Lower leg skin (tissue), 4 donors: ENCODE data around the gene NETO2. TPM values are rescaled to one million over a fixed set of nuclear protein-coding genes. Genes with fewer than 3 reads are reported as not detected.
A peak's percentile ranks its signal among the peaks of the same experiment; 100 is the strongest.
"Not testable (repeated sequence)": the region's sequence is repeated elsewhere in the genome, so short reads cannot be mapped to it uniquely, and the experiment has no call there.

Experiments used
- DNase-seq, 2 donors: peaks; one replicate each; pipeline ENCODE4 v3.0.0-alpha.2; 2019; ENCODE audit warnings: low spot score in 2 of 2
- H3K4me3 ChIP-seq: fragments of 200-600 bp; sonication (generic); 2 replicates; pipeline ENCODE4 v1.5.1; 2017; ENCODE audit warnings: mild to moderate bottlenecking, low read depth; ENCODE audit not compliant: poor library complexity, severe bottlenecking
- CTCF ChIP-seq, 3 donors: fragments of 450-650 bp; IDR thresholded peaks; one replicate each; pipeline ENCODE4 v1.5.1; 2016; ENCODE audit warnings: antibody characterized with exemption in 3 of 3, mild to moderate bottlenecking in 3 of 3, moderate library complexity in 2 of 3
- POLR2A ChIP-seq, 2 donors: fragments of 450-650 bp; IDR thresholded peaks; one replicate each; pipeline ENCODE4 v1.6.1; 2016 to 2017; ENCODE audit warnings: antibody characterized with exemption in 2 of 2, mild to moderate bottlenecking in 1 of 2, moderate library complexity in 1 of 2
- whole genome bisulfite sequencing, 2 donors: methylation state at CpG; one replicate each; pipeline ENCODE4 v1.1.5; 2018; 5-methylcytosine and 5-hydroxymethylcytosine counted together
- intact Hi-C: fragments of 100-400 bp; cut with DNase I; formaldehyde crosslinking; loops from one replicate; pipeline ENCODE4 v1.15.0; 2023; ENCODE audit warnings: low total_unique reads
- total RNA-seq, 4 donors: library from RNA; depleted of rRNA; stranded (reverse); fragments of >200 nt; gene quantifications; one replicate each; pipeline ENCODE4 v1.1.0, GENCODE V29; 2016

Gene NETO2
- total RNA-seq, 4 donors from 2014 or later, result 0.37 to 2.2 (median 1.1) TPM; not detected in 1

DNA sequence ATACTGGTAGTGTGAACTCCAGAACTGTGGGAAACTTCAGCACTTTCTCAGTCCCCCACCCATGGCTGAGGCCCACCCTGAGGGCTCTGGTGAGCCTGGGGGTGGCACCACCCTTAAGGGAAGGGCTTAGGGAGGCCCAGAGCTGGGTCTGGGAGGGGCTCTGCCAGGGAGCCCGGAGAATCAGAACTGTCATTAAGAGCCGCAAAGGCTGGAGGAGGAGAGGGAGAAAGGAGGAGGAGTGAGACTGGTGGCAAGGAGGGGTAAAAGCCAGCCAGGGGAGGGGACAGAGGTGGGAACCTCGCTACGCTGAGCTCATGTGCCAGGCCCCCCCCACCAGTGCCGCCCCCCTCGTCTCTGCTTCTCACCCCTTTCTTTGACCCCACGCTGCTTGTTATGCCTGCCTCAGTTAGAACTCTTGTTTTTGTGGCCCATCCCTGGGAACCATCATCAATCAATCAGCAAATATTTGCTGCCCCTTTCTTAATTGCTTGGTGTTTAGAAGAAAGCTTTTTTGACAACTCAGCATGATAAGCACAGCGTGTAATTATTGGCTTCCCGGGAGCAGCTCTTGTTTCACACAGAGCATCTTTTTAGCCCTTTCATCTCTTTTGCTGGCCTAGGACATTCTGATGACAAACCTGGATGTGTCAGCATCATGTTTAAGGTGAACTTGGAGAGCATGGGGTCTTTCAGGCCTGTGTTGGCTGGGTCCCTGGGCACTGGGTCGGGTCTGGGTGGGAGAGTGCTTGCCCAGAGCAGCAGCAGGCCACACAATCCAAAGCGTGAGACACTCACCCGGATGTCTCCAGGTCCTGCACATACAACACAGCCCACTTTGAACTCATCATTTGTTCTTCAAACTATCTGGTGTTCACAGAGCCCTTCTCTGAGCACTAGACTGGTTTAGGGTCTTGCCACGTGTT, 77.7 kb downstream of the NETO2 start:
- TF ChIP-seq CTCF (IDR thresholded peaks at IDR 0.05), result no peak
- no peak for TF ChIP-seq POLR2A (IDR thresholded peaks at IDR 0.05)
- no peak overlapping the region for H3K4me3 ChIP-seq
- intact Hi-C loops, result no loop called here
- WGBS, 2 donors, result 46 to 58% methylated on average over 13 of the region's 13 CpGs
- DNase-seq, result peak in 1 of 2 donors; percentile 70

DNA sequence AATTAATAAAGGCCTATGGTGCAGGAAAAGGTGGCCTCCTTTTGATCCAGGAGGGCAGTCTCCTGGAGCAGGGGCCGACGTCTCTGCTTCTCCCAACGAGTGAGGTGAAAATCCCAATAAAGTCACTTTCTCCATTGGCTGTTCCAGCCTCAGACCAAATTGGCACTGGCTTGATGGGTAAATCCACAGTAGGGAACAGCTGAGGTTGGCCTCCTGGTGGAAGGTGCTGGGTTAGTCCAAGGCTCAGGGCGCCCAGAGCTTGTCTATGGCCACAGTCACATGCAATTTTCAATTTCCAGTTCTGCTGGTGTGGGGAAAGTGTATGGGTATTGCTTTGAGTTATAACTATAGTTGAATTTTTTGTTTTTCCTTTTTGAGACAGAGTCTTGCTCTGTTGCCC, 79.0 kb downstream of the NETO2 start:
- 95 to 99% methylated on average over 4 of the region's 4 CpGs for WGBS, 2 donors
- DNase-seq, result no peak
- no peak for TF ChIP-seq POLR2A (IDR thresholded peaks at IDR 0.05)
- TF ChIP-seq CTCF (IDR thresholded peaks at IDR 0.05), result no peak
- intact Hi-C loops, result no loop called here
- H3K4me3 ChIP-seq, result no peak overlapping the region

GRCh38 chr16:47063011-47063724, 80.6 kb downstream of the NETO2 start:
- TF ChIP-seq POLR2A (IDR thresholded peaks at IDR 0.05), result no peak
- DNase-seq, result peak in 1 of 2 donors; percentile 25
- 89 to 93% methylated on average over 7 of the region's 7 CpGs for WGBS, 2 donors
- intact Hi-C loops, result no loop called here
- no peak overlapping the region for H3K4me3 ChIP-seq

GRCh38 chr16:47061204-47061603, 82.5 kb downstream of the NETO2 start:
- no peak for TF ChIP-seq CTCF (IDR thresholded peaks at IDR 0.05)
- TF ChIP-seq POLR2A (IDR thresholded peaks at IDR 0.05), result no peak
- WGBS, 2 donors, result 87 to 90% methylated on average over 12 of the region's 12 CpGs
- intact Hi-C loops, result no loop called here
- H3K4me3 ChIP-seq, result no peak overlapping the region
- peak in 1 of 2 donors; percentile 28 for DNase-seq

- no peak overlapping the region for H3K4me3 ChIP-seq
- intact Hi-C loops, result no loop called here
- WGBS, 2 donors, result 96 to 97% methylated on average over 3 of the region's 3 CpGs
- no peak for TF ChIP-seq POLR2A (IDR thresholded peaks at IDR 0.05)
- no peak for TF ChIP-seq CTCF (IDR thresholded peaks at IDR 0.05)
- DNase-seq, result peak in 1 of 2 donors; percentile 42
Observed at GRCh38 chr16:47060596-47060995, 83.1 kb downstream of the NETO2 start.

DNA sequence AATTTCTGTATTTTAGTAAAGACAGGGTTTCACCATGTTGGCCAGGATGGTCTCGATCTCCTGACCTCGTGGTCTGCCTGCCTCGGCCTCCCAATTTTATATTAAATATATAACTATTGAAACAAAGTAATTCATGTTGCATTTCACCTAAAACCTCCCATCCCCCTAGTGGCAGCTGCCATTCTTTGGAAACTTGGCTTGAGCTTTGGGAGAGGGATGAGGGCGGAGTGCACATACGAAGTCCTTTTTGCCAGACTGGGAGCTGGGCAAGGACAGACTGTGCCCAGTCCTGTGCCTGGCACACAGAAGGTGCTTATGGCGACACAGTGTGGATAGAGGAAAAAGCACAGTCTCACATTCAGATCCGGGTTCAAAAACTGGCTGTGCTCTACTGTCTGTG, 83.8 kb downstream of the NETO2 start:
- 82 to 86% methylated on average over 7 of the region's 7 CpGs for WGBS, 2 donors
- no peak overlapping the region for H3K4me3 ChIP-seq
- DNase-seq, result peak in 1 of 2 donors; percentile 67
- intact Hi-C loops, result no loop called here
- TF ChIP-seq POLR2A (IDR thresholded peaks at IDR 0.05), result no peak
- no peak for TF ChIP-seq CTCF (IDR thresholded peaks at IDR 0.05)

DNA sequence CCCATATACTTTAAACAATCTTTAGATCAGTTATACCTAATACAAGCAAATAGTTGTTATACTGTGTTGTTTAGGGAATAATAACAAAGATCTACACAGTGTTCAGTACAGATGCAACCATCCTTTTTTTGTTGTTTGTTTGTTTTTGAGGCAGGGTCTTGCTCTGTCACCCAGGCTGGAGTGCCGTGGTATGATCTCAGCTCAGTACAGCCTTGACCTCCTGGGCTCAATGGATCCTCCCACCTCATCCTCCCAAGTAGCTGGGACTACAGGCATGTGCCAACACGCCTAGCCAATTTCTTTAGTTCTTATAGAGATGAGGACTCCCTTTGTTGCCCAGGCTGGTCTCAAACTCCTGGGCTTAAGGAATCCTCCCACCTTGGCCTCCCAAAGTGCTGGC, 84.6 kb downstream of the NETO2 start:
- DNase-seq, result peak in 1 of 2 donors; percentile 18
- 66 to 67% methylated on average over 2 of the region's 2 CpGs for WGBS, 2 donors
- H3K4me3 ChIP-seq, intact Hi-C loops: not testable (repeated sequence)
